Ovary (tissue), 10 donors: ENCODE data around the gene NR1D1. TPM values are rescaled to one million over a fixed set of nuclear protein-coding genes. Genes with fewer than 3 reads are reported as not detected.
"Not testable (repeated sequence)": the region's sequence is repeated elsewhere in the genome, so short reads cannot be mapped to it uniquely, and the experiment has no call there.

Experiments
- DNase-seq, 5 donors: peaks; one replicate each; pipeline ENCODE4 v3.0.0-alpha.2; 2019 to 2020
- H3K27ac ChIP-seq, 2 donors: fragments of 200-600 bp; one replicate each; pipeline versions ENCODE4 v1.5.1 to v1.8.0; 2019 to 2022
- H3K27me3 ChIP-seq: fragments of 200-600 bp; one replicate; pipeline ENCODE4 v1.8.0; 2022
- H3K36me3 ChIP-seq: fragments of 200-600 bp; sonication (generic); one replicate; pipeline ENCODE4 v1.5.1; 2019
- H3K4me1 ChIP-seq: one replicate; pipeline ENCODE4 v1.8.1; 2013; ENCODE audit warnings: mild to moderate bottlenecking, moderate library complexity; ENCODE audit not compliant: insufficient read depth
- H3K4me3 ChIP-seq: fragments of 200-600 bp; sonication (generic); one replicate; pipeline ENCODE4 v1.5.1; 2017
- H3K9me3 ChIP-seq, 2 donors: fragments of 200-600 bp in 1 of 2; sonication (generic) in 1 of 2; one replicate each; pipeline versions ENCODE4 v1.5.1 to v1.8.1; 2013 to 2019; ENCODE audit warnings: mild to moderate bottlenecking in 1 of 2, moderate library complexity in 1 of 2
- CTCF ChIP-seq, 3 donors: fragments of 450-650 bp in 2 of 3; fragments of 200-600 bp in 1 of 3; IDR thresholded peaks; one replicate each; pipeline versions ENCODE4 v1.5.1 to v1.8.0; 2016 to 2022; ENCODE audit warnings: antibody characterized with exemption in 3 of 3, mild to moderate bottlenecking in 1 of 3
- EP300 ChIP-seq: sonication (generic); formaldehyde crosslinking; IDR thresholded peaks from one replicate; pipeline ENCODE4 v1.6.1; 2017; ENCODE audit warnings: antibody characterized with exemption
- POLR2A ChIP-seq: fragments of 450-650 bp; IDR thresholded peaks from one replicate; pipeline ENCODE4 v1.6.1; 2017; ENCODE audit warnings: antibody characterized with exemption, mild to moderate bottlenecking, moderate library complexity
- WGBS, 3 donors: extraction: QIAGEN DNeasy Blood & Tissue Kit in 1 of 3; methylation state at CpG; one replicate each; pipeline versions ENCODE4 v1.1.5 to v1.1.7; 2013 to 2017; 5-methylcytosine and 5-hydroxymethylcytosine counted together
- intact Hi-C, 4 donors: fragments of 100-400 bp; cut with DNase I; formaldehyde crosslinking; loops; one replicate each; pipeline versions ENCODE4 v1.11.0 to v1.15.1; 2022 to 2023
- long read RNA-seq, 3 donors: library from polyadenylated mRNA in 2 of 3; unstranded in 2 of 3; transcript quantifications; one replicate each; pipeline ENCODE4 v2.0.0 and lab custom pipeline, GENCODE V29; 2021 to 2026
- polyA plus RNA-seq, 2 donors: library from polyadenylated mRNA; stranded (reverse); fragments of 200-250 nt in 1 of 2; fragments of 350-450 nt in 1 of 2; fragmentation: Illumina TruSeq in 1 of 2; extraction: RNeasy Lipid Tissue Mini Kit (QIAGEN cat#74804) in 1 of 2; gene quantifications; one replicate each; pipeline ENCODE4 v1.2.3, GENCODE V29; 2013 to 2014
- total RNA-seq, 7 donors: library from RNA; depleted of rRNA in 2 of 7; stranded (reverse); fragments of >200 nt in 2 of 7; fragmentation: NEBNext Ultra II Directional in 3 of 7; extraction: Animal tissue kit (Norgen Biotek cat#: 25700) in 3 of 7; gene quantifications; one replicate each; pipeline versions ENCODE4 v1.1.0 to v1.2.4, GENCODE V29; 2016 to 2023
- donor health status: DM: no; HTN: no; CAD: no; lungs with moderate emphysema.
- donor health status: DM: no; HTN: no; CAD: no.
- donor health status: Bipolar disorder and iron deficiency.
- donor health status: DM: yes; HTN: yes; CAD: no.
- donor health status: DM: no; HTN: no; CAD: no.
- donor health status: DM: yes; HTN: yes; CAD: no.

NR1D1 gene
- total RNA-seq (10 to 100 TPM; 10.7 to 73.8 (median 23.7) TPM), polyA plus RNA-seq (10 to 100 TPM; 11.8 to 59.0 TPM)
- long read RNA-seq, donor 1, transcript NR1D1-201 (8 exons, 2,772 nt) = major isoform, 22 of 59 reads
- long read RNA-seq, donor 1, partial matches to known transcripts = 30 of 59 reads
- long read RNA-seq, donor 1, other reads (novel, unspliced or antisense) = 7 of 59 reads
- long read RNA-seq, donor 2, partial matches to known transcripts = 79 of 90 reads
- long read RNA-seq, donor 2, other reads (novel, unspliced or antisense) = 9 of 90 reads
- long read RNA-seq, donor 3, transcript NR1D1-201 (8 exons, 2,772 nt) = major isoform, 27 of 36 reads
- long read RNA-seq, donor 3, partial matches to known transcripts = 7 of 36 reads
- long read RNA-seq, donor 3, other reads (novel, unspliced or antisense) = 2 of 36 reads

- DNase-seq = no peak
- intact Hi-C loops = no loop called here
- H3K9me3 ChIP-seq = no peaks in the 10 kb centered on the region
- WGBS, 3 donors = 0% methylated on average over 16 of the region's 16 CpGs
- TF ChIP-seq CTCF (IDR thresholded peaks at IDR 0.05) = no peak
- no peak for TF ChIP-seq POLR2A
- no peak for TF ChIP-seq EP300
- no peaks in the 10 kb centered on the region for H3K27me3 ChIP-seq
- H3K4me3 ChIP-seq = peak within 1 kb of the TSS; percentile 65
- peak within 1 kb of the TSS; percentile 89 to 96 for H3K27ac ChIP-seq
- H3K4me1 ChIP-seq = peaks cover 42% of the 10 kb centered on the region
- H3K36me3 ChIP-seq = no peaks in the 10 kb centered on the region
These were observed at the start of gene NR1D1 for GRCh38 chr17:40100419-40100668. NR1D1 (minus strand) TSS chr17:40100589; CDS start chr17:40100094, 495 bp downstream.

GRCh38 chr17:40148527-40148926, 48.1 kb upstream of the NR1D1 start:
- no peaks in the 10 kb centered on the region for H3K4me1 ChIP-seq
- TF ChIP-seq POLR2A (no peak), CTCF (IDR thresholded peaks at IDR 0.05) (no peak), EP300 (no peak)
- intact Hi-C loops = no loop called here
- H3K4me3 ChIP-seq = no peak overlapping the region
- no peak overlapping the region for H3K27ac ChIP-seq
- H3K36me3 ChIP-seq = no peaks in the 10 kb centered on the region
- WGBS, 3 donors = 79 to 88% (median 80%) methylated on average over 3 of the region's 3 CpGs
- H3K27me3 ChIP-seq = no peaks in the 10 kb centered on the region
- DNase-seq = no peak
- no peaks in the 10 kb centered on the region for H3K9me3 ChIP-seq

- Histone ChIP-seq H3K4me3 (no peak overlapping the region), H3K36me3 (no peaks in the 10 kb centered on the region), H3K27me3 (no peaks in the 10 kb centered on the region), H3K9me3 (no peaks in the 10 kb centered on the region), H3K27ac (no peak overlapping the region), H3K4me1 (peaks cover 1% of the 10 kb centered on the region)
- intact Hi-C loops = no loop called here
- DNase-seq = no peak
- TF ChIP-seq CTCF (IDR thresholded peaks at IDR 0.05) (no peak), EP300 (no peak), POLR2A (no peak)
- 89 to 93% (median 92%) methylated on average over 3 of the region's 3 CpGs for WGBS, 3 donors
These were observed 45.1 kb upstream of the NR1D1 start for GRCh38 chr17:40145476-40145875.

- H3K27ac ChIP-seq, DNase-seq, H3K4me3 ChIP-seq, H3K27me3 ChIP-seq, intact Hi-C loops, H3K9me3 ChIP-seq, H3K36me3 ChIP-seq, H3K4me1 ChIP-seq: not testable (repeated sequence)
- WGBS, 3 donors = 87 to 94% (median 89%) methylated on average over 3 of the region's 3 CpGs
These were observed 42.8 kb upstream of the NR1D1 start for GRCh38 chr17:40143166-40143565.

- TF ChIP-seq CTCF (IDR thresholded peaks at IDR 0.05) (peak in 1 of 3 donors; percentile 41), EP300 (peak; percentile 2), POLR2A (no peak)
- intact Hi-C loops = no loop called here
- Histone ChIP-seq H3K4me1 (peaks cover 3% of the 10 kb centered on the region), H3K9me3 (no peaks in the 10 kb centered on the region), H3K27ac (peak overlapping the region; percentile 84 to 95), H3K4me3 (peak overlapping the region; percentile 55), H3K36me3 (no peaks in the 10 kb centered on the region), H3K27me3 (no peaks in the 10 kb centered on the region)
- DNase-seq = peak; percentile 50 to 68 (median 57)
- 1 to 8% (median 5%) methylated on average over 14 of the region's 14 CpGs for WGBS, 3 donors
These were observed 39.2 kb upstream of the NR1D1 start for GRCh38 chr17:40139566-40140058.
